Endothelial cell (in vitro differentiated cells): ENCODE results near the gene TRIM25. TPM values are rescaled to one million over a fixed set of nuclear protein-coding genes. Genes with fewer than 3 reads are reported as not detected.

ENCODE experiments used
- DNase-seq: peaks from one replicate; pipeline ENCODE4 v3.0.0; 2021; ENCODE audit warnings: low spot score
- H3K27ac Mint-ChIP-seq: one replicate; pipeline ENCODE4 v1.8.0; 2021; ENCODE audit warnings: mixed read lengths, inconsistent platforms; ENCODE audit not compliant: unreplicated experiment
- H3K27me3 Mint-ChIP-seq: one replicate; pipeline ENCODE4 v1.8.0; 2021; ENCODE audit warnings: mild to moderate bottlenecking, moderate library complexity, mixed read lengths, inconsistent platforms; ENCODE audit not compliant: unreplicated experiment
- H3K36me3 Mint-ChIP-seq: one replicate; pipeline ENCODE4 v1.8.0; 2021; ENCODE audit warnings: mild to moderate bottlenecking, low read depth, mixed read lengths, inconsistent platforms; ENCODE audit not compliant: unreplicated experiment
- H3K4me1 Mint-ChIP-seq: one replicate; pipeline ENCODE4 v1.8.0; 2021; ENCODE audit warnings: mild to moderate bottlenecking, mixed read lengths, inconsistent platforms; ENCODE audit not compliant: unreplicated experiment
- H3K4me3 Mint-ChIP-seq: one replicate; pipeline ENCODE4 v1.8.0; 2021; ENCODE audit warnings: mild to moderate bottlenecking, mixed read lengths, inconsistent platforms; ENCODE audit not compliant: unreplicated experiment
- H3K9me3 Mint-ChIP-seq: one replicate; pipeline ENCODE4 v1.8.0; 2021; ENCODE audit warnings: mixed read lengths, inconsistent platforms; ENCODE audit not compliant: unreplicated experiment
- CTCF ChIP-seq: fragments of 200-600 bp; sonication (generic); IDR thresholded peaks from one replicate; pipeline ENCODE4 v1.5.0; 2021; ENCODE audit warnings: antibody characterized with exemption; ENCODE audit not compliant: unreplicated experiment
- total RNA-seq: library from RNA; stranded (reverse); fragmentation: NEBNext Ultra II Directional; extraction: Animal tissue kit (Norgen Biotek cat#: 25700); gene quantifications from one replicate; pipeline ENCODE4 v1.2.1, GENCODE V29; 2021; ENCODE audit not compliant: unreplicated experiment

Gene TRIM25
- total RNA-seq, 1 donor from 2014 or later: 13.8 TPM

GRCh38 chr17:56914581-56915273 lies 878 bp upstream of the TRIM25 start:
- H3K36me3 Mint-ChIP-seq: no peaks in the 10 kb centered on the region
- H3K4me3 Mint-ChIP-seq: peak overlapping the region; percentile 93
- H3K27ac Mint-ChIP-seq: peak overlapping the region; percentile 50
- H3K4me1 Mint-ChIP-seq: peaks cover 12% of the 10 kb centered on the region
- H3K27me3 Mint-ChIP-seq: peaks cover 15% of the 10 kb centered on the region
- no peaks in the 10 kb centered on the region for H3K9me3 Mint-ChIP-seq
- DNase-seq: no peak
- TF ChIP-seq CTCF: no peak

- Mint-ChIP-seq H3K27ac (no peak overlapping the region), H3K36me3 (no peaks in the 10 kb centered on the region), H3K4me3 (peak overlapping the region; percentile 91), H3K4me1 (peaks cover 12% of the 10 kb centered on the region), H3K27me3 (peaks cover 15% of the 10 kb centered on the region), H3K9me3 (no peaks in the 10 kb centered on the region)
- DNase-seq: peak; percentile 21
- no peak for TF ChIP-seq CTCF
These were observed 439 bp downstream of the TRIM25 start for GRCh38 chr17:56913353-56913866.

- H3K27ac Mint-ChIP-seq: no peak overlapping the region
- no peak for DNase-seq
- H3K27me3 Mint-ChIP-seq: peaks cover 15% of the 10 kb centered on the region
- H3K36me3 Mint-ChIP-seq: no peaks in the 10 kb centered on the region
- no peak for TF ChIP-seq CTCF
- peak overlapping the region; percentile 91 for H3K4me3 Mint-ChIP-seq
- peaks cover 12% of the 10 kb centered on the region for H3K4me1 Mint-ChIP-seq
- H3K9me3 Mint-ChIP-seq: no peaks in the 10 kb centered on the region
These were observed 893 bp downstream of the TRIM25 start for GRCh38 chr17:56913000-56913311.

GRCh38 chr17:56912105-56912999 lies 1.5 kb downstream of the TRIM25 start:
- Mint-ChIP-seq H3K9me3 (no peaks in the 10 kb centered on the region), H3K27ac (no peak overlapping the region), H3K4me3 (no peak overlapping the region), H3K27me3 (peaks cover 15% of the 10 kb centered on the region), H3K36me3 (no peaks in the 10 kb centered on the region), H3K4me1 (peaks cover 12% of the 10 kb centered on the region)
- no peak for DNase-seq
- TF ChIP-seq CTCF: no peak
